IPS DF 4.7 (cell line): ENCODE measurements around the gene KIF5B.
"Not testable (repeated sequence)": the region's sequence is repeated elsewhere in the genome, so short reads cannot be mapped to it uniquely, and the experiment has no call there.

Experiments used
- DNase-seq: peaks from one replicate; pipeline ENCODE4 v3.0.0-alpha.2; 2013; ENCODE audit warnings: low spot score; ENCODE audit errors: extremely low read depth

The KIF5B gene

DNA sequence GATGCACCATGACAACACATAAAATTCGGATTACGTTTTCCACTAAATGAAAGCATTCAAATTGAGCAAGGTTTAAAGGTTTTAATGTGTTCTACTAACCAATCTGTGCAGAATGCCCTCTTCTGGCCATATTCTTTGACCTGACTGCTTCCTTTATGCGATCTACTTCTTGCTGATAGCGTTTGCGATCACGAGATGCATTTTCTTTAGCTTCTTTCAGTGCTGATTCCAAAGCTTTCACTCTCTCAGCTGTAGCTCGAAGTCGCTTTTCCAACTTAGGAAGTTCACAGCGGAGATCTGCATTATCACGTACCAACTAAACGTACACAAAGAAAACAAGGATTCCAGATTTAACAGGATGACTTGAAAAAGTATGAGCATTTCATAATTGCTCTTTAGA is 39.2 kb downstream of the KIF5B start:
- no peak for DNase-seq

- no peak for DNase-seq
Observed at GRCh38 chr10:32015386-32015785, 40.8 kb downstream of the KIF5B start.

- no peak for DNase-seq
Observed at GRCh38 chr10:32007026-32007425, 49.2 kb downstream of the KIF5B start.

DNA sequence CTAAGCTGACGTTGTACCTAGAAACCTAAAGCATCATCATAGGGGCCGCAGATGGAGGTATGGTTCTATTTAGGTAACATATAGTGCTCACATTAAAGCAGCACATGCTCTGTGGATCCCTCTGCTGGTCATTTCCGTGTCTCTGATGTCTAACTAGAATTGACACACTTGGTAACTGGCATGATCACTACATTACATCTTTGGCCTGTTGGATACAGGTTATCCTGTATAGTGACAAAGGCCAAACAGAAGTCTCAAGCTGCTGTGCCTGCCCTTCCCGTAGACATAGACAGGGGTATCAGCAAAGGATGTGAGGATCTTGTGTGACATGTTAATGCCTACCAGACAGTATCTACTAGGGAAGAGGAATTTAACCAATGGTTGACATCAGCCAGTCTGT is 51.2 kb downstream of the KIF5B start:
- DNase-seq: no peak

GRCh38 chr10:32004161-32004591 is 52.0 kb downstream of the KIF5B start:
- no peak for DNase-seq

DNA sequence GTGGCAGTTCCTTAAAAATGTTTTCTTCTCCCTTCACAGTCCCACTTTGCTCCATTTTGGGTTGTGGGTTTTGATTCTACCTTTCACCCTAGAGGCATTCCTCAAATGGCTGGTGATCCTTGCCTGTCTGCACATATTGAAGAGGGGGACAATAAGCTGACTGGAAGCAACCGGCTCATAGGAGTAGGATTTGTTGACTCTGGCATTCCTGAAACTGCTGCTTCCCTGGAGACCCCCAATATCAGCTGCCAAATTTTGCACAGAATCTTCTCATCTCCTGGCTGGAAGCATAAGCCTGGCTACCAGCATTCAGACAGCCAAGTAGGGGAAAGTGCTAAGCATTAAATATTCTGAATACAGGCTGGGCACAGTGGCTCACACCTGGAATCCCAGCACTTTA is 53.7 kb downstream of the KIF5B start:
- DNase-seq: no peak

DNA sequence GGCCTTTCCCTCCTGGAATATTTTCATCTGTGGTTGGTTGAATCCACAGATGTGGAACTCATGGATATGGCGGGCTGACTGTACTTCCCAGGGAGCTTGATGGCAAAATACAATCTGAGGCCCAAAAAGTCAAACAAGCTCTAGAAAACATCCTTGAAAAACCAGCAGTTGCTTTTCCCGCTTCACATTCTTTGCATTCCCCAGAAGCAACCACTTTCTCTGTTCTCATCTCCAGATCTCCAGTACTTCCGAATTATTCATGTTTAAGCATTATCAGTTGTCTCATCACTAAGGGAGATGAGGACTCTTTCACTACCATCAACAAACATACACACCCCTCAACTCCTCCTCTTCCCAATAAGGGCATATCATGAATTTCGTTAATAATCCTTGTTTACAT is 55.3 kb downstream of the KIF5B start:
- no peak for DNase-seq

- DNase-seq: no peak
Observed at GRCh38 chr10:31999836-32000235, 56.4 kb downstream of the KIF5B start.

DNA sequence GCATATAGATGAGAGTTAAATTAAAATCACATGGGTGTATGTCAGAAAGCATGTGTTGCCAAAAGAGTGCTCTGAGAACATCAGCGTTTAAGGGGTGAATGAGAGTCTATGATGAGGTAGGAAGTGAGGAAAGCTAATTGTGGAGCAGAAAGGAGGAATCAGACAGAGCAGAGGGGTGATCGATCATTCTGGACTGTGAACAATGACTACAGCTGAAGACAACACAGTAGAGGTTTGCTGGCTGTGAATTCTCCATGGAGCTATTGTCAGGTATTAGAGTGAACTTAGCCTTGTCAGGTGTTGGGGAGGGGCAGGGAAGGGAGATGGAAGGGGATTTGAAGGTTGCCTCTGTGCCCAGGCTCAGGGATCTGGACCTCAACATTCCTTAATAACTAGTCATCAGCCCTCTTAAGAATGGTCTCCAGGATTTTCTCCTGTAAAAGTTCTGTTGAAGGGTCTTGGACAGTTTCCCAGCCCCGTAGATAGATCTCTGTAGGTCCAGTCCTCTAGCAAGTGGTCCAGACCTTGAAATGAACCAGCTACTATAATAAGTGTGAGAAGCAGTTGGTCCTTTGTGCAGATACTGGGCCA is 57.1 kb downstream of the KIF5B start:
- DNase-seq: no peak

DNA sequence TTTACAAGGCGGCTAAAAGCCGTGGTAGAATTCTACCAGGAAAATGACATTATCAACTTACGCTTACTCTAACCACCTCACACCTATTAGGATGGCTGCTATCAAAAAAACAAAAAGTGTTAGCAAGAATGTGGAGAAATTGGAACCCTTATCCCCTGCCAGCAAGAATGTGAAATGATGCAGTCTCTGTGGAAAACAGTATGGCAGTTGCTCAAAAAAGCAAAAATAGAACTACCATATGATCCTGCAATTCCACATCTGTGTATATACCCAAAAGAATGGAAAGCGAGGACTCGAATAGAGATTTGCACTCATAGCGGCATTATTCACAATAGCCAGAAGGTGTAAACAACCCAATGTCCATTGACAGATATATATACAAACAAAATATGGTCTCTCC is 61.3 kb downstream of the KIF5B start:
- DNase-seq: no peak

DNA sequence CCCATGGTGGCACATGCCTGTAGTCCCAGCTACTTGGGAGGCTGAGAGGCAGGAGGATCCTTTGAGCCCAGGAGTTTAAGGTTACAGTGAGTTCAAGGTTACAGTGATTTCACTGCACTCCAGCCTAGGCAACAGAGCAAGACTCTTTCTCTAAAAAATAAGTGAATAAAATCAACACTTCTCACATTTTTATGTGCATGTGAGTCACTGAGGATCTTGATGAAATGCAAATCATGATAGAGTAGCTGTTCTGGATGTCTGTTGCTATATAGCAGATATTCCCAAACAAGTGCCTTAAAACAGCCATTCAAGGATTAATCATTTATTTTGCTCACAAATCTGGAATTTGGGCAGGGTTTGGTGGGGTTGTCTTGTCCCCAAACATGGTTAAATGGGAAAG is 65.3 kb downstream of the KIF5B start:
- no peak for DNase-seq

DNA sequence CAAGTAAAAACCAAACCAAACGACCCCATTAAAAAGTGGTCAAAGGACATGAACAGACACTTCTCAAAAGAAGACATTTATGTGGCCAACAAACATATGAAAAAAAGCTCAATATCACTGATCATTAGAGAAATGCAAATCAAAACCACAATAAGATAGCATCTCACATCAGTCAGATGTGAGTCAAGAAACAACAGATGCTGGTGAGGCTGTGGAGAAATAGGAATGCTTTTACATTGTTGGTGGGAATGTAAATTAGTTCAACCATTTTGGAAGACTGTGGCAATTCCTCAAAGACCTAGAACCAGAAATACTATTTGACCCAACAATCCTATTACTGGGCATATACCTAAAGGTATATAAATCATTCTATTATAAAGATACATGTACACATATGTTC is 68.4 kb downstream of the KIF5B start:
- not testable (repeated sequence) for DNase-seq

DNA sequence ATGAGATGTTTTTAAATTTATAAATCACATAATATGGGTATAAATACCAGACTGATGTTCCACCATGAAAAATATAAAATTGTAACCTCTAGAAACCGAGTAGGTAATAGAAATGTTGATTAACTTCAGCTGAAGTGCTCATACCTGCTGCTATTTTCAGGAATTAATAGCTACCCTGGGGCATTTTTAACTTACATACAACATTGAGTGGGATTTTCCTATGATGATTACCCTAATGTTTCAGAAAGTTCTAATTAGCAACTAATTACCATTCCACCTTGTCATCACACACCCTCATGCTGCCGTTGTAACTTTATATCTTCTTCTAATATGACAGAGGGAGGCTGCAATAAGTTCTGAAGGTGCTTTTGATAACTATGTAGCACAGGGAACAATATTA is 74.1 kb downstream of the KIF5B start:
- DNase-seq: no peak

DNA sequence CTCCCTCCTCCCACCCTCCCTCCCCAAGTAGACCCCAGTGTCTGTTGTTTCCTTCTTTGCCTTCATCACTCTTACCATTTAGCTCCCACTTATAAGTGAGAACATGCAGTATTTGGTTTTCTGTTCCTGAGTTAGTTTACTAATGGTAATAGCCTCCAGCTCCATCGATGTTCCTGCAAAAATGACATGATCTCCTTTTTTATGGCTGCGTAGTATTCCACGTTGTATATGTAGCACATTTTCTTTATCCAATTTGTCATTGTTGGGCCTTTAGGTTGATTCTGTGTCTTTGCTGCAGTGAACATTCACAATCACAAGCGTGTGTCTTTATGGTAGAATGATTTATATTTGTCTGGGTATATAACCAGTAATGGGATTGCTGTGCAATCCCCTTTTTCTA is 75.8 kb downstream of the KIF5B start:
- DNase-seq: no peak

- DNase-seq: not testable (repeated sequence)
Observed at GRCh38 chr10:31979071-31979470, 77.2 kb downstream of the KIF5B start.

- no peak for DNase-seq
Observed at GRCh38 chr10:31978156-31978483, 78.1 kb downstream of the KIF5B start.

GRCh38 chr10:31977440-31978155 is 78.6 kb downstream of the KIF5B start:
- DNase-seq: no peak

- no peak for DNase-seq
Observed at GRCh38 chr10:31975157-31975765, 81.0 kb downstream of the KIF5B start.

- no peak for DNase-seq
Observed at GRCh38 chr10:31974434-31975124, 81.6 kb downstream of the KIF5B start.

DNA sequence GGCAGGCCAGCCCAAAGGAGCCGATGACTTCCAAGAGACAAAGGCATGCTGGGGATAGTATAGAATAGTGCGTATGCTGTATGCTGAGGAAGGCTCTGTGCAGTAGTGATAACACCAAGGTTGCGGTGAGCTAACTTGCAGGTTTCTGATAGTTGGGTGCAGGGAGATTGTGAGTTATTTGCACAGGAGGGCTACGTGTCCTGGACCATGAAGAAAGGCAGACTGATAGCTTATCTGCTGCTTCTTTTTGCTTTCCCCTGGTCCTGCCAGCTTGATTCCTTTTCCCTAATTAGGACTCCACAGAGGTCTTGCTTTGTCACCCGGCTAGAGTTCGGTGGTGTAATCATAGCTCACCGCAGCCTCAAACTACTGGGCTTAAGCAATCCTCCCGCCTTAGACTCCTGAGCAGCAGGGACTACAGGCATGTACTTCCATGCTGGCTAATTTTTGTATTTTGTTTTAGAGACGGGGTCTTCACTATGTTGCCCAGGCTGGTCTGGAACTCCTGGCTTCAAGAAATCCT is 83.6 kb downstream of the KIF5B start:
- no peak for DNase-seq

GRCh38 chr10:31969847-31970246 is 86.4 kb downstream of the KIF5B start:
- DNase-seq: not testable (repeated sequence)

- DNase-seq: no peak
Observed at GRCh38 chr10:31963589-31963980, 92.6 kb downstream of the KIF5B start.
